HepG2 (cell line): ENCODE results near the gene NDUFAF8. TPM values are rescaled to one million over a fixed set of nuclear protein-coding genes. Genes with fewer than 3 reads are reported as not detected.
A peak's percentile ranks its signal among the peaks of the same experiment; 100 is the strongest.

Experiments
- FOXK1 ChIP-seq: sonication (generic); formaldehyde crosslinking; IDR thresholded peaks from 2 replicates; pipeline ENCODE4 v1.4.0; 2020; ENCODE audit warnings: low read depth, missing genetic modification reagents, borderline replicate concordance
- MTF2 ChIP-seq: sonication (generic); formaldehyde crosslinking; IDR thresholded peaks from 2 replicates; pipeline ENCODE4 v1.5.0; 2020; ENCODE audit warnings: missing genetic modification reagents, borderline replicate concordance
- RBAK ChIP-seq: sonication (generic); formaldehyde crosslinking; IDR thresholded peaks from 2 replicates; pipeline ENCODE4 v1.5.1; 2020; ENCODE audit warnings: mild to moderate bottlenecking, missing genetic modification reagents
- REPIN1 ChIP-seq: sonication (generic); formaldehyde crosslinking; IDR thresholded peaks from 2 replicates; pipeline ENCODE4 v1.8.0; 2022; ENCODE audit warnings: missing genetic modification reagents, low read depth, mild to moderate bottlenecking, borderline replicate concordance
- SMAD3 ChIP-seq: sonication (generic); formaldehyde crosslinking; IDR thresholded peaks from 2 replicates; pipeline ENCODE4 v1.4.0; 2020; ENCODE audit warnings: missing genetic modification reagents
- ZEB1 ChIP-seq: IDR thresholded peaks from 2 replicates; pipeline ENCODE4 v1.6.1; 2012; ENCODE audit warnings: mild to moderate bottlenecking, low read depth, inconsistent platforms; ENCODE audit not compliant: insufficient replicate concordance
- ZNF143 ChIP-seq: sonication (generic); formaldehyde crosslinking; IDR thresholded peaks from 2 replicates; pipeline ENCODE4 v1.4.0; 2020; ENCODE audit warnings: missing genetic modification reagents
- ZNF451 ChIP-seq: sonication (generic); formaldehyde crosslinking; IDR thresholded peaks from 2 replicates; pipeline ENCODE4 v1.5.0; 2020; ENCODE audit warnings: mild to moderate bottlenecking, missing genetic modification reagents
- ZNF558 ChIP-seq: sonication (generic); formaldehyde crosslinking; IDR thresholded peaks from 2 replicates; pipeline ENCODE4 v1.9.0; 2022; ENCODE audit warnings: mild to moderate bottlenecking, missing genetic modification reagents, borderline replicate concordance
- ZNF746 ChIP-seq: sonication (generic); formaldehyde crosslinking; IDR thresholded peaks from 2 replicates; pipeline ENCODE4 v1.8.0; 2022; ENCODE audit warnings: mild to moderate bottlenecking, missing genetic modification reagents
- ZNF777 ChIP-seq: sonication (generic); formaldehyde crosslinking; IDR thresholded peaks from 2 replicates; pipeline ENCODE4 v1.4.0; 2020; ENCODE audit warnings: missing genetic modification reagents
- polyA plus RNA-seq, 8 experiments: library from polyadenylated mRNA; depleted of rRNA in 3 of 8; stranded (reverse) in 7 of 8; unstranded in 1 of 8; fragments of >200 nt; fragmentation: Illumina TruSeq in 4 of 8; extraction: Trizol in 4 of 8; gene quantifications; 2 replicates each; pipeline versions ENCODE4 v1.2.1 to v1.2.3, GENCODE V29; 2011 to 2016; ENCODE audit warnings: low read depth in 4 of 8, missing spikeins in 1 of 8, mixed read lengths in 1 of 8; ENCODE audit not compliant: insufficient read depth in 1 of 8
- total RNA-seq, 5 experiments: library from RNA; depleted of rRNA; stranded (reverse); fragments of >200 nt; fragmentation: Illumina TruSeq; extraction: Trizol; gene quantifications; 2 replicates each; pipeline ENCODE4 v1.2.3, GENCODE V29; 2016; ENCODE audit warnings: low read depth in 1 of 5
- TF ChIP-seq, protein P1 (sequence below): sonication (generic); formaldehyde crosslinking; IDR thresholded peaks from 2 replicates; pipeline ENCODE4 v1.8.1; 2023; ENCODE audit warnings: mild to moderate bottlenecking, missing genetic modification reagents
- TF ChIP-seq, protein P2 (sequence below): sonication (generic); formaldehyde crosslinking; IDR thresholded peaks from 2 replicates; pipeline ENCODE4 v1.4.0; 2020; ENCODE audit warnings: low read depth, missing genetic modification reagents
- TF ChIP-seq, protein P3 (sequence below): sonication (generic); formaldehyde crosslinking; IDR thresholded peaks from 2 replicates; pipeline ENCODE4 v1.4.0; 2020; ENCODE audit warnings: missing genetic modification reagents
- TF ChIP-seq, protein P4 (sequence below): sonication (generic); formaldehyde crosslinking; IDR thresholded peaks from 2 replicates; pipeline ENCODE4 v1.4.0; 2020; ENCODE audit warnings: missing genetic modification reagents
- TF ChIP-seq, protein P5 (sequence below): sonication (generic); formaldehyde crosslinking; IDR thresholded peaks from 2 replicates; pipeline ENCODE4 v1.4.0; 2020; ENCODE audit warnings: missing genetic modification reagents

Gene NDUFAF8
- total and polyA plus RNA-seq, 2 of the 13 experiments (the other 11 are each of a cell fraction or from before 2014, with no cell fraction given) = 75.6 to 233 TPM

DNA sequence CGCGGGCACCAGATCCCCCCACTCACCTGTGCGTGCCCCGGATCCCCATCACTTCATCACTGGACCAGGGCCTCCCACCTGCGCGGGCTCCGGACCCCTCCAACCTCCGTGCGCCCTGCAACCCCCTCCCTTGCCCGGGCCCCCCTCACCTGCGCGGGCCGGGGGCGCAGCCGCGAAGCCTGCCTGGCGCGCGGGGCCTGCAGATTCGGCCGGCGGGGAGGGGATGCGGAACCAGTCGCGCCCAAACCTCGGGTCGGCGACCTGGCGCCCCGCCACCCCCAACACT lies 16.6 kb upstream of the NDUFAF8 start (continued):
- TF ChIP-seq, protein P1, sequence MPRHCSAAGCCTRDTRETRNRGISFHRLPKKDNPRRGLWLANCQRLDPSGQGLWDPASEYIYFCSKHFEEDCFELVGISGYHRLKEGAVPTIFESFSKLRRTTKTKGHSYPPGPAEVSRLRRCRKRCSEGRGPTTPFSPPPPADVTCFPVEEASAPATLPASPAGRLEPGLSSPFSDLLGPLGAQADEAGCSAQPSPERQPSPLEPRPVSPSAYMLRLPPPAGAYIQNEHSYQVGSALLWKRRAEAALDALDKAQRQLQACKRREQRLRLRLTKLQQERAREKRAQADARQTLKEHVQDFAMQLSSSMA (CRISPR knock-in tag) = 0 out of 2 replicates have a peak, but pooled peaks have one; percentile 23
- TF ChIP-seq, protein P2, sequence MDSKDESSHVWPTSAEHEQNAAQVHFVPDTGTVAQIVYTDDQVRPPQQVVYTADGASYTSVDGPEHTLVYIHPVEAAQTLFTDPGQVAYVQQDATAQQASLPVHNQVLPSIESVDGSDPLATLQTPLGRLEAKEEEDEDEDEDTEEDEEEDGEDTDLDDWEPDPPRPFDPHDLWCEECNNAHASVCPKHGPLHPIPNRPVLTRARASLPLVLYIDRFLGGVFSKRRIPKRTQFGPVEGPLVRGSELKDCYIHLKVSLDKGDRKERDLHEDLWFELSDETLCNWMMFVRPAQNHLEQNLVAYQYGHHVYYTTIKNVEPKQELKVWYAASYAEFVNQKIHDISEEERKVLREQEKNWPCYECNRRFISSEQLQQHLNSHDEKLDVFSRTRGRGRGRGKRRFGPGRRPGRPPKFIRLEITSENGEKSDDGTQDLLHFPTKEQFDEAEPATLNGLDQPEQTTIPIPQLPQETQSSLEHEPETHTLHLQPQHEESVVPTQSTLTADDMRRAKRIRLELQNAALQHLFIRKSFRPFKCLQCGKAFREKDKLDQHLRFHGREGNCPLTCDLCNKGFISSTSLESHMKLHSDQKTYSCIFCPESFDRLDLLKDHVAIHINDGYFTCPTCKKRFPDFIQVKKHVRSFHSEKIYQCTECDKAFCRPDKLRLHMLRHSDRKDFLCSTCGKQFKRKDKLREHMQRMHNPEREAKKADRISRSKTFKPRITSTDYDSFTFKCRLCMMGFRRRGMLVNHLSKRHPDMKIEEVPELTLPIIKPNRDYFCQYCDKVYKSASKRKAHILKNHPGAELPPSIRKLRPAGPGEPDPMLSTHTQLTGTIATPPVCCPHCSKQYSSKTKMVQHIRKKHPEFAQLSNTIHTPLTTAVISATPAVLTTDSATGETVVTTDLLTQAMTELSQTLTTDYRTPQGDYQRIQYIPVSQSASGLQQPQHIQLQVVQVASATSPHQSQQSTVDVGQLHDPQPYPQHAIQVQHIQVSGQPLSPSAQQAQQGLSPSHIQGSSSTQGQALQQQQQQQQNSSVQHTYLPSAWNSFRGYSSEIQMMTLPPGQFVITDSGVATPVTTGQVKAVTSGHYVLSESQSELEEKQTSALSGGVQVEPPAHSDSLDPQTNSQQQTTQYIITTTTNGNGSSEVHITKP = no peak
- TF ChIP-seq, protein P3, sequence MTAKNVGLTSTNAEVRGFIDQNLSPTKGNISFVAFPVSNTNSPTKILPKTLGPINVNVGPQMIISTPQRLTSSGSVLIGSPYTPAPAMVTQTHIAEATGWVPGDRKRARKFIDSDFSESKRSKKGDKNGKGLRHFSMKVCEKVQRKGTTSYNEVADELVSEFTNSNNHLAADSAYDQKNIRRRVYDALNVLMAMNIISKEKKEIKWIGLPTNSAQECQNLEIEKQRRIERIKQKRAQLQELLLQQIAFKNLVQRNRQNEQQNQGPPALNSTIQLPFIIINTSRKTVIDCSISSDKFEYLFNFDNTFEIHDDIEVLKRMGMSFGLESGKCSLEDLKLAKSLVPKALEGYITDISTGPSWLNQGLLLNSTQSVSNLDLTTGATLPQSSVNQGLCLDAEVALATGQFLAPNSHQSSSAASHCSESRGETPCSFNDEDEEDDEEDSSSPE (CRISPR knock-in tag) = no peak
- TF ChIP-seq ZEB1 (no peak), ZNF558 (no peak), FOXK1 (CRISPR knock-in tag) (no peak), ZNF451 (CRISPR knock-in tag) (no peak), MTF2 (CRISPR knock-in tag) (no peak), ZNF777 (no peak), ZNF746 (no peak), ZNF143 (no peak), REPIN1 (CRISPR knock-in tag) (0 out of 2 replicates have a peak, but pooled peaks have one; percentile 40), SMAD3 (CRISPR knock-in tag) (no peak), RBAK (CRISPR knock-in tag) (no peak)
- TF ChIP-seq, protein P4, sequence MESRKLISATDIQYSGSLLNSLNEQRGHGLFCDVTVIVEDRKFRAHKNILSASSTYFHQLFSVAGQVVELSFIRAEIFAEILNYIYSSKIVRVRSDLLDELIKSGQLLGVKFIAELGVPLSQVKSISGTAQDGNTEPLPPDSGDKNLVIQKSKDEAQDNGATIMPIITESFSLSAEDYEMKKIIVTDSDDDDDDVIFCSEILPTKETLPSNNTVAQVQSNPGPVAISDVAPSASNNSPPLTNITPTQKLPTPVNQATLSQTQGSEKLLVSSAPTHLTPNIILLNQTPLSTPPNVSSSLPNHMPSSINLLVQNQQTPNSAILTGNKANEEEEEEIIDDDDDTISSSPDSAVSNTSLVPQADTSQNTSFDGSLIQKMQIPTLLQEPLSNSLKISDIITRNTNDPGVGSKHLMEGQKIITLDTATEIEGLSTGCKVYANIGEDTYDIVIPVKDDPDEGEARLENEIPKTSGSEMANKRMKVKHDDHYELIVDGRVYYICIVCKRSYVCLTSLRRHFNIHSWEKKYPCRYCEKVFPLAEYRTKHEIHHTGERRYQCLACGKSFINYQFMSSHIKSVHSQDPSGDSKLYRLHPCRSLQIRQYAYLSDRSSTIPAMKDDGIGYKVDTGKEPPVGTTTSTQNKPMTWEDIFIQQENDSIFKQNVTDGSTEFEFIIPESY (CRISPR knock-in tag) = no peak
- TF ChIP-seq, protein P5, sequence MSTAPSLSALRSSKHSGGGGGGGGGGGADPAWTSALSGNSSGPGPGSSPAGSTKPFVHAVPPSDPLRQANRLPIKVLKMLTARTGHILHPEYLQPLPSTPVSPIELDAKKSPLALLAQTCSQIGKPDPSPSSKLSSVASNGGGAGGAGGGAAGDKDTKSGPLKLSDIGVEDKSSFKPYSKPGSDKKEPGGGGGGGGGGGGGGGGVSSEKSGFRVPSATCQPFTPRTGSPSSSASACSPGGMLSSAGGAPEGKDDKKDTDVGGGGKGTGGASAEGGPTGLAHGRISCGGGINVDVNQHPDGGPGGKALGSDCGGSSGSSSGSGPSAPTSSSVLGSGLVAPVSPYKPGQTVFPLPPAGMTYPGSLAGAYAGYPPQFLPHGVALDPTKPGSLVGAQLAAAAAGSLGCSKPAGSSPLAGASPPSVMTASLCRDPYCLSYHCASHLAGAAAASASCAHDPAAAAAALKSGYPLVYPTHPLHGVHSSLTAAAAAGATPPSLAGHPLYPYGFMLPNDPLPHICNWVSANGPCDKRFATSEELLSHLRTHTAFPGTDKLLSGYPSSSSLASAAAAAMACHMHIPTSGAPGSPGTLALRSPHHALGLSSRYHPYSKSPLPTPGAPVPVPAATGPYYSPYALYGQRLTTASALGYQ (CRISPR knock-in tag) = no peak
